Glutamatergic neuron (in vitro differentiated cells): Measurements from ENCODE around the gene ARF5. TPM values are rescaled to one million over a fixed set of nuclear protein-coding genes. Genes with fewer than 3 reads are reported as not detected.
A peak's percentile ranks its signal among the peaks of the same experiment; 100 is the strongest.

Experiments used
- DNase-seq: peaks from one replicate; pipeline ENCODE4 v3.0.0; 2022
- H3K27ac Mint-ChIP-seq: one replicate; pipeline ENCODE4 v1.8.0; 2020; ENCODE audit warnings: mild to moderate bottlenecking, mixed read lengths, inconsistent platforms; ENCODE audit not compliant: unreplicated experiment
- H3K27me3 Mint-ChIP-seq: one replicate; pipeline ENCODE4 v1.8.0; 2020; ENCODE audit warnings: mild to moderate bottlenecking, moderate library complexity, mixed read lengths, inconsistent platforms; ENCODE audit not compliant: unreplicated experiment
- H3K36me3 Mint-ChIP-seq: one replicate; pipeline ENCODE4 v1.8.0; 2020; ENCODE audit warnings: mild to moderate bottlenecking, mixed read lengths, inconsistent platforms; ENCODE audit not compliant: unreplicated experiment
- H3K4me1 Mint-ChIP-seq: one replicate; pipeline ENCODE4 v1.8.0; 2020; ENCODE audit warnings: mild to moderate bottlenecking, low read depth, mixed read lengths, inconsistent platforms; ENCODE audit not compliant: unreplicated experiment
- H3K4me3 Mint-ChIP-seq: one replicate; pipeline ENCODE4 v1.8.0; 2020; ENCODE audit warnings: mild to moderate bottlenecking, mixed read lengths, inconsistent platforms; ENCODE audit not compliant: unreplicated experiment
- H3K9me3 Mint-ChIP-seq: one replicate; pipeline ENCODE4 v1.8.0; 2020; ENCODE audit warnings: mild to moderate bottlenecking, moderate library complexity, mixed read lengths, inconsistent platforms; ENCODE audit not compliant: unreplicated experiment
- CTCF ChIP-seq: fragments of 200-600 bp; sonication (generic); IDR thresholded peaks from one replicate; pipeline ENCODE4 v1.5.0; 2021; ENCODE audit not compliant: partially characterized antibody, unreplicated experiment
- total RNA-seq: library from RNA; stranded (reverse); fragmentation: NEBNext Ultra II Directional; extraction: Animal tissue kit (Norgen Biotek cat#: 25700); gene quantifications from one replicate; pipeline ENCODE4 v1.2.1, GENCODE V29; 2021; ENCODE audit not compliant: unreplicated experiment

The ARF5 gene
- total RNA-seq, 1 donor from 2014 or later: 137 TPM

- peak; percentile 60 for DNase-seq
- no peaks in the 10 kb centered on the region for H3K4me1 Mint-ChIP-seq
- peak; percentile 47 for TF ChIP-seq CTCF
- no peak overlapping the region for H3K4me3 Mint-ChIP-seq
- no peak overlapping the region for H3K27ac Mint-ChIP-seq
- H3K27me3 Mint-ChIP-seq: no peaks in the 10 kb centered on the region
- no peaks in the 10 kb centered on the region for H3K9me3 Mint-ChIP-seq
- no peaks in the 10 kb centered on the region for H3K36me3 Mint-ChIP-seq
Observed at GRCh38 chr7:127629268-127629854, 41.1 kb downstream of the ARF5 start.

GRCh38 chr7:127632276-127632910 lies 44.2 kb downstream of the ARF5 start:
- H3K27ac Mint-ChIP-seq: no peak overlapping the region
- no peak overlapping the region for H3K4me3 Mint-ChIP-seq
- no peak for DNase-seq
- H3K36me3 Mint-ChIP-seq: no peaks in the 10 kb centered on the region
- no peaks in the 10 kb centered on the region for H3K4me1 Mint-ChIP-seq
- H3K9me3 Mint-ChIP-seq: no peaks in the 10 kb centered on the region
- no peak for TF ChIP-seq CTCF
- H3K27me3 Mint-ChIP-seq: no peaks in the 10 kb centered on the region

GRCh38 chr7:127635659-127636285 lies 47.6 kb downstream of the ARF5 start:
- no peaks in the 10 kb centered on the region for H3K36me3 Mint-ChIP-seq
- no peaks in the 10 kb centered on the region for H3K4me1 Mint-ChIP-seq
- DNase-seq: no peak
- no peaks in the 10 kb centered on the region for H3K27me3 Mint-ChIP-seq
- TF ChIP-seq CTCF: no peak
- H3K4me3 Mint-ChIP-seq: no peak overlapping the region
- H3K9me3 Mint-ChIP-seq: no peaks in the 10 kb centered on the region
- H3K27ac Mint-ChIP-seq: no peak overlapping the region

- H3K36me3 Mint-ChIP-seq: peaks cover 5% of the 10 kb centered on the region
- no peak for DNase-seq
- no peaks in the 10 kb centered on the region for H3K4me1 Mint-ChIP-seq
- H3K9me3 Mint-ChIP-seq: no peaks in the 10 kb centered on the region
- H3K4me3 Mint-ChIP-seq: no peak overlapping the region
- no peak overlapping the region for H3K27ac Mint-ChIP-seq
- H3K27me3 Mint-ChIP-seq: no peaks in the 10 kb centered on the region
- TF ChIP-seq CTCF: no peak
Observed at GRCh38 chr7:127638197-127638596, 50.0 kb downstream of the ARF5 start.

Other genes with a start within 250 kb of the ARF5 start
- 25.4 TPM for gene ZNF800, start 195.7 kb upstream of the ARF5 start, total RNA-seq
- gene GCC1, start 2.8 kb upstream of the ARF5 start, total RNA-seq: 14.9 TPM
- gene FSCN3, start 5.3 kb downstream of the ARF5 start, total RNA-seq: 1.2 TPM
- gene PAX4, start 29.7 kb downstream of the ARF5 start, total RNA-seq: not detected
- gene SND1, start 63.8 kb downstream of the ARF5 start, total RNA-seq: 165 TPM